ENCODE data around the gene TTLL3. TPM values are rescaled to one million over a fixed set of nuclear protein-coding genes. Genes with fewer than 3 reads are reported as not detected.

The TTLL3 gene
- total RNA-seq, 4 donors from 2014 or later, result 36.5 to 125 (median 70.0) TPM

DNA sequence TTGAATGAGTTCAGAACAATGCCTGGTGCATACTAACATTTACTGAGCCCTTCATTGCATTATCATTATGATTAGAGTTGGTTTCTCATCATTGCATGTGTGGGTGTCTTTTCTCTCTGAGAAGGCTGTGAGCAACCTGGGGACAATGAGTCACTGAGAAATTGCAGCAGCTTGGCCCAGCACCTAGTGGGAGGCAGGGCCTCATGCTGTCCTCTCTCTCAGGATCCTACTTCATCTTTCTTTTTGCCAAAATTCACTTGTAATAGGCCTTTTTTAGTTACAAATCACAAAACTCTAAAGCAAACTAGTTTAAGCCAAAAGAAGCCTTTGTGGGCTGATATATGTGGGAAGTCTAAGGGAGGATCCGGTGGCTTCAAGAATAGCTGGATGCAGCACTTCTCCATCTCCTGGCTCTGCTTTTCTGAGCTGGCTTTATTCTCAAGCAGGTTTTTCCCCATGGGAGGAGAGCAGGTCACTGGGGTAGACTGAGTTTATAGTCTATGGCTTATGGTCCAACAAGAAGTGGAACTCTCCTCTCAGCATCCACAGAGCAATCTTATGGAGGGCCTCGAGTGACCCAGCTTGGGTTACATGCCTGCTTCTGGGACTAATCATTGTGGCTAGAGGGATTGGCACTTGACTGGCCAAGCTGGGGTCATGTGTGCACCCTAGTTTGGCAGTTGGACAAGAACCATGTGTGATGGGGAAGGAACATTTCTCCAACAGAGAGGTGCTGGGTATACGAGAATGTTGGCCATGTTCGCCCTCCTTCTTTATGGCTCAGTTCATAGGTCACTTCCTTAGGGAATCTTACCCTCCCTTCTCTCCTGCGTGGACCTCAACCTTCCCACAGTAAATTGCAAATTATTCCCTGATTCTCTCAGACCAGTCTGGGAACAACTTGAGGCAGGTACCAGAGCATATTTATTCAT, 31.7 kb upstream of the TTLL3 start:
- TF ChIP-seq, protein P1, sequence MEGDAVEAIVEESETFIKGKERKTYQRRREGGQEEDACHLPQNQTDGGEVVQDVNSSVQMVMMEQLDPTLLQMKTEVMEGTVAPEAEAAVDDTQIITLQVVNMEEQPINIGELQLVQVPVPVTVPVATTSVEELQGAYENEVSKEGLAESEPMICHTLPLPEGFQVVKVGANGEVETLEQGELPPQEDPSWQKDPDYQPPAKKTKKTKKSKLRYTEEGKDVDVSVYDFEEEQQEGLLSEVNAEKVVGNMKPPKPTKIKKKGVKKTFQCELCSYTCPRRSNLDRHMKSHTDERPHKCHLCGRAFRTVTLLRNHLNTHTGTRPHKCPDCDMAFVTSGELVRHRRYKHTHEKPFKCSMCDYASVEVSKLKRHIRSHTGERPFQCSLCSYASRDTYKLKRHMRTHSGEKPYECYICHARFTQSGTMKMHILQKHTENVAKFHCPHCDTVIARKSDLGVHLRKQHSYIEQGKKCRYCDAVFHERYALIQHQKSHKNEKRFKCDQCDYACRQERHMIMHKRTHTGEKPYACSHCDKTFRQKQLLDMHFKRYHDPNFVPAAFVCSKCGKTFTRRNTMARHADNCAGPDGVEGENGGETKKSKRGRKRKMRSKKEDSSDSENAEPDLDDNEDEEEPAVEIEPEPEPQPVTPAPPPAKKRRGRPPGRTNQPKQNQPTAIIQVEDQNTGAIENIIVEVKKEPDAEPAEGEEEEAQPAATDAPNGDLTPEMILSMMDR (IDR thresholded peaks at IDR 0.05; ENCODE audit: low read depth), result no peak

DNA sequence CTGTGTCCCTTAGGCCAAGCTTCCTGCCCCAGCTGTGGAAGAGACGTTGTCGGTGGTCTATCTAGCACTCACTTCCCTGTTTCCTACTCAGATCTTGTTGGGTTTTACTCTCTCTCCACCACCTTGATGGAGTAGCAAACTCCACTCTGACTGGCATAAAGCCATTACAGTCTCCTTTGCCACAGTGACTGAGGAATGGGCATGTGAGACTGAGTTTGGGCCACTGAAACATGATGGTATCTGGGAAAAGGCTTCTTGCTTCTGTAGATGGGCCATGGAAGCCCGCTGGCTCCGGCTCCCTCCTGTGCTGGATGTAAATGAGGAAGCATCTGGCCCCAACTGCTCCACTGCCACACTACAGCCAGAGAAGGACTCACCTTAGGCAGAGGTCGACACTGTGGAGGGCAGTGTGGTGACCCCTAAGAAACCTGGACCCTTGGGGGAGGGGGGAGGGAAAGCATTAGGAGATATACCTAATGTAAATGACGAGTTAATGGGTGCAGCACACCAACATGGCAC, 30.9 kb upstream of the TTLL3 start:
- TF ChIP-seq, protein P1 (IDR thresholded peaks at IDR 0.05; ENCODE audit: low read depth), result no peak

DNA sequence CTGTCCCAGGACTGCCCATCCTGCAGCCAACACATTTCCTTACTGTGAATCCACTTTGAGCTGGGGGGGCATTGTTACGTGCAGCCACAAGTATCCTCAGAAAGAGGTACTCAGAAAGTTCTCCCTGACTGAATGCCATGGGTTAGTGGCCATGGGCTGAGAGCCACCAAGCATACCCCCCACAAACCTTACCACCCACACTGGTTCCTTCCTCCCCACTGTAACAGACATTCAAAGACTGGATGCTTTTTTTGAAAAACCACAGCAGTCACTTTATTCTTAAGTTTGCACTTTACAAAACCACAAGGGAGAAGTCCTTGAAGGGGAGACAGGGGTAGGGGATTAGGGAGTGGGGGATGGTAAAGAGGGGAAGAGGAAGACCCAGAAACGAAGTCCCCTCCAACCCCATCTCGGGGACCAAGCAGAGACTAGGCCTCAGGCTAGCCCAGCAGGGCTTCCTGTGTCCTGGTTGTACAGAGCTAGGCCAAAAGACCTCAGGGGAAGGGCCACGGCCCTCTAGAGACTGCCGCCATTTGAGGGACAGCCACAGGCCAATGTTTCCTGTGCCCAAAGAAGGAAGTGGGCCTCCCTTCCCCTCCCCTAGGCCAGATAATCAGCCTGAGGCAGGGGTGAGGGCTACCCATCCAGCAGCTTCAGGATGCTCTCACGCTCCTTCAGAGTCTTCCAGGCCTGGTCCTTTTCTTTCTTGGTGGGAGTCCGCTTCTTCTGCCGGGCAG, 30.2 kb upstream of the TTLL3 start:
- TF ChIP-seq, protein P1 (IDR thresholded peaks at IDR 0.05; ENCODE audit: low read depth), result no peak

DNA sequence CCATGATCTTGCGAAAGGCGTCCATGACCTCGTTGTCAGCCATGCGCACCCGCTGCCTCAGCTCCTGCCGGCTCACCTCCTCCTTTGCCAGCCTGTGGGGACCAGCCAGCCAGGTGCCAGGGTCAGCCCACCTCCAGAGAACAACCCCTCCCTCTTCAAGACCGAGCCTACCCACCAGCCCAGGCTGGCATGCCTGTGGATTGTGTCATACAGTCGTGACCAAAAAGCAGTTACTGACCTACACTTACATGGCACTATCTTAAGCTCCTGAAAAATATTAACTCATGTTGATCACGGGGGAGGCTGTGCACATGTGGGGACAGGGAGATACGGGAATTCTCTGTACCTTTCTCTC, 29.6 kb upstream of the TTLL3 start:
- TF ChIP-seq, protein P1 (IDR thresholded peaks at IDR 0.05; ENCODE audit: low read depth), result no peak

DNA sequence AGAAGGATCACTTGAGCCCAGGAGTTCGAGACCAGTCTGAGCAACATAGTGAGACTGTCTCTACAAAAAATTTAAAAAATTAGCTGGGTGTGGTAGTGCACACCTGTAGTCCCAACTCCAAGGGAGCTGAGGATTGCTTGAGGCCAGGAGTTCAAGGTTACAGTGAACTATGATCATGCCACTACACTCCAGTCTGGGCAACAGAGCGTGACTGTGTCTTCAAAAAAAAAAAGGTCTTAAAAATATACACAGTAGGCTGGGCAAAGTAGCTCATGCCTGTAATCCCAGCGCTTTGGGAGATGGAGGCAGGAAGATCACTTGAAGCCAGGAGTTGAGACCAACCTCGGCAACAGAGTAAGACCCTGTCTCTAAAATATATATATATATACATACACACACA, 29.2 kb upstream of the TTLL3 start:
- TF ChIP-seq, protein P1 (IDR thresholded peaks at IDR 0.05; ENCODE audit: low read depth), result no peak

DNA sequence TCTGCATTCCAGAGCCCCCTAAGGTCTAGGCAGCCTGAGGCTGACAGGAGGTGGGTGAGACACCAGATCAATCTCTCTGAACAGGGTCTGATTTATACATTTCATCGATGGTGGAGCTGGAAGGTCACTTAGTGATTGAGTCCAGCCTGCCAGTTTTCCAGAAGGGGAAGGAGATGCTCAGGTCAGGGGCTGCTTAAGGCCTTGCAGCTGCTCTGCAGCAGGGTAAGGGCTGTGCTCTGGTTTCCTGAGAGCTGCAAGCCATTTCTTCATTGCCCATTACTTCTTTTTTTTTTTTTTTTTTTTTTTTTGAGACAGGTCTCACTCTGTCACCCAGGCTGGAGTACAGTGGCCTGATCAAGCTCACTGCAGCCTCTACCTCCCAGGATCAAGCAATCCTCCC, 28.5 kb upstream of the TTLL3 start:
- TF ChIP-seq, protein P1 (IDR thresholded peaks at IDR 0.05; ENCODE audit: low read depth), result no peak

All from subcutaneous adipose tissue (tissue), 4 donors.